SH-SY5Y (cell line): ENCODE measurements around the gene INSC.

Experiments
- GATA2 ChIP-seq: IDR thresholded peaks from 2 replicates; pipeline ENCODE4 v1.6.1; 2011; ENCODE audit warnings: mild to moderate bottlenecking, low read depth, low read length
- GATA3 ChIP-seq: IDR thresholded peaks from 2 replicates; pipeline ENCODE4 v1.6.1; 2011; ENCODE audit warnings: low read depth, mild to moderate bottlenecking, low read length, moderate library complexity

DNA sequence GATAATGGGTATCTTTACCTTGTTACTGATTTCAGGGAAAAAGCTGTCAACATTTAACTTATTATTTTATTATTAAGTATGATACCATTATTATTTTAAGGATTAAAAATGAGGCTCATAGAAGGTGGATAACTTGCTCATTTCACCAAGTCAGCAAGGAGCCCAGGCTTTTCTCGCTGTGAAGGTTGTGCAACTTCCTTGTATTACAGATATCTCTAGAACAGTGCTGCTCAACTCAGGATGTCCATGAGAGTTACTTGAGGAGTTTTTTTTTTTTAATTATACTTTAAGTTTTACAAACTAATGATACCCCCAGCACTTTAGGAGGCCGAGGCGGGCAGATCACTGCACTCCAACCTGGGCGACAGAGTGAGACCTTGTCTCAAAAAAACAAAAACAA lies 98.2 kb downstream of the INSC start:
- TF ChIP-seq GATA3 (no peak), GATA2 (no peak)
